Panc1 (cell line): ENCODE measurements around the gene ANGPTL1. TPM values are rescaled to one million over a fixed set of nuclear protein-coding genes. Genes with fewer than 3 reads are reported as not detected.

Experiments used
- ATAC-seq: fragments of 200-7000 bp; cut with Tn5 transposase; 2 replicates; pipeline ENCODE4 v1.9.1; 2020; ENCODE audit warnings: mild to moderate bottlenecking, moderate library complexity
- BruUV-seq: library from RNA; stranded (reverse); fragments of 400-500 nt; replicated peaks from 2 replicates; lab custom pipeline; 2021; lab: Mats Ljungman, UMichigan
- CTCF ChIA-PET: fragments of 300-600 bp; sonication (Branson Sonifier 250); formaldehyde crosslinking; loops from one replicate; lab custom pipeline; 2022; ENCODE audit warnings: antibody characterized with exemption; lab: Charles Lee
- POLR2A ChIA-PET: fragments of 300-600 bp; sonication (Branson Sonifier 250); formaldehyde crosslinking; loops from one replicate; lab custom pipeline; 2022; ENCODE audit warnings: antibody characterized with exemption; lab: Charles Lee
- DNase-seq: peaks from one replicate; pipeline ENCODE4 v3.0.0-alpha.2; 2010; ENCODE audit warnings: low read depth, low spot score
- H3K27ac ChIP-seq: 2 replicates; pipeline ENCODE4 v1.5.1; 2011; ENCODE audit warnings: mild to moderate bottlenecking, low read length, inconsistent platforms
- H3K27me3 ChIP-seq: fragments of 200-500 bp; sonication (Bioruptor generic); 2 replicates; pipeline ENCODE4 v1.6.0; 2014; ENCODE audit warnings: low read length, inconsistent platforms; ENCODE audit not compliant: control insufficient read depth, insufficient read depth
- H3K36me3 ChIP-seq: fragments of 200-500 bp; sonication (Bioruptor generic); 2 replicates; pipeline ENCODE4 v1.5.1; 2014; ENCODE audit warnings: inconsistent platforms, mild to moderate bottlenecking, low read length, moderate library complexity; ENCODE audit not compliant: control insufficient read depth, insufficient read depth
- H3K4me1 ChIP-seq: 2 replicates; pipeline ENCODE4 v1.5.1; 2011; ENCODE audit warnings: inconsistent platforms, mild to moderate bottlenecking, low read length, moderate library complexity; ENCODE audit not compliant: control insufficient read depth, insufficient read depth
- H3K4me3 ChIP-seq, 2 experiments: 2 replicates each; pipeline ENCODE4 v1.5.1; 2011 to 2012; ENCODE audit warnings: low read depth in 2 of 2, low read length in 2 of 2, mild to moderate bottlenecking in 2 of 2, inconsistent platforms in 1 of 2, moderate library complexity in 1 of 2
- H3K9me3 ChIP-seq: fragments of 200-500 bp; sonication (Bioruptor generic); 2 replicates; pipeline ENCODE4 v1.5.1; 2014; ENCODE audit warnings: low read depth, mild to moderate bottlenecking, inconsistent platforms, low read length, moderate library complexity; ENCODE audit not compliant: control insufficient read depth, insufficient read depth
- POLR2AphosphoS5 ChIP-seq: IDR thresholded peaks from 2 replicates; pipeline ENCODE4 v1.6.1; 2012; ENCODE audit warnings: mild to moderate bottlenecking, low read depth, low read length, moderate library complexity
- SIN3A ChIP-seq: IDR thresholded peaks from 2 replicates; pipeline ENCODE4 v1.6.1; 2012; ENCODE audit warnings: low read depth, mild to moderate bottlenecking, low read length, moderate library complexity, borderline replicate concordance; ENCODE audit not compliant: insufficient read depth
- TCF7L2 ChIP-seq: IDR thresholded peaks from 2 replicates; pipeline ENCODE4 v1.6.1; 2011; ENCODE audit warnings: mild to moderate bottlenecking, low read depth, low read length, inconsistent platforms
- in situ Hi-C: cut with HindIII; loops from 2 replicates; pipeline ENCODE4 v1.10.0; 2016; ENCODE audit warnings: low sequenced_read_pairs, low pct_unique_long_range_greater_than_20kb
- intact Hi-C: fragments of 100-400 bp; cut with micrococcal nuclease; formaldehyde crosslinking; loops from one replicate; pipeline ENCODE4 v1.10.0; 2022; ENCODE audit not compliant: unreplicated experiment
- total RNA-seq: library from RNA; stranded (reverse); gene quantifications from one replicate; pipeline ENCODE4 v1.2.1, GENCODE V29; 2021; ENCODE audit not compliant: unreplicated experiment
- TF ChIP-seq, protein P1 (sequence below), 2 experiments: IDR thresholded peaks; 2 replicates each; pipeline ENCODE4 v1.6.1; 2011 to 2012; ENCODE audit warnings: low read depth in 2 of 2, control low read depth in 1 of 2, low read length in 1 of 2, mild to moderate bottlenecking in 1 of 2, moderate library complexity in 1 of 2; ENCODE audit not compliant: insufficient read depth in 1 of 2
- TF ChIP-seq, protein P2 (sequence below): fragments of 450-650 bp; IDR thresholded peaks from 2 replicates; pipeline ENCODE4 v1.5.1; 2017; ENCODE audit warnings: mild to moderate bottlenecking

The ANGPTL1 gene
- total RNA-seq, 1 experiment from 2014 or later, result not detected

GRCh38 chr1:178846306-178846705 is 24.6 kb downstream of the ANGPTL1 start:
- H3K27me3 ChIP-seq, result no peaks in the 10 kb centered on the region
- H3K27ac ChIP-seq, result no peak overlapping the region
- BruUV-seq, result no TSS peak
- ChIA-PET CTCF (interaction anchor here (0.5 kb wide), 1 partner anchor 154 kb away, joined by 6 read pairs; no protein-coding TSS in a partner anchor), POLR2A (interaction anchor here (0.6 kb wide), 1 partner anchor 10 kb away, joined by 9 read pairs; no protein-coding TSS in a partner anchor)
- no peaks in the 10 kb centered on the region for H3K4me1 ChIP-seq
- in situ Hi-C loops, result no loop called here
- ATAC-seq, result no peak
- no peaks in the 10 kb centered on the region for H3K9me3 ChIP-seq
- no peak for DNase-seq
- TF ChIP-seq, protein P1, sequence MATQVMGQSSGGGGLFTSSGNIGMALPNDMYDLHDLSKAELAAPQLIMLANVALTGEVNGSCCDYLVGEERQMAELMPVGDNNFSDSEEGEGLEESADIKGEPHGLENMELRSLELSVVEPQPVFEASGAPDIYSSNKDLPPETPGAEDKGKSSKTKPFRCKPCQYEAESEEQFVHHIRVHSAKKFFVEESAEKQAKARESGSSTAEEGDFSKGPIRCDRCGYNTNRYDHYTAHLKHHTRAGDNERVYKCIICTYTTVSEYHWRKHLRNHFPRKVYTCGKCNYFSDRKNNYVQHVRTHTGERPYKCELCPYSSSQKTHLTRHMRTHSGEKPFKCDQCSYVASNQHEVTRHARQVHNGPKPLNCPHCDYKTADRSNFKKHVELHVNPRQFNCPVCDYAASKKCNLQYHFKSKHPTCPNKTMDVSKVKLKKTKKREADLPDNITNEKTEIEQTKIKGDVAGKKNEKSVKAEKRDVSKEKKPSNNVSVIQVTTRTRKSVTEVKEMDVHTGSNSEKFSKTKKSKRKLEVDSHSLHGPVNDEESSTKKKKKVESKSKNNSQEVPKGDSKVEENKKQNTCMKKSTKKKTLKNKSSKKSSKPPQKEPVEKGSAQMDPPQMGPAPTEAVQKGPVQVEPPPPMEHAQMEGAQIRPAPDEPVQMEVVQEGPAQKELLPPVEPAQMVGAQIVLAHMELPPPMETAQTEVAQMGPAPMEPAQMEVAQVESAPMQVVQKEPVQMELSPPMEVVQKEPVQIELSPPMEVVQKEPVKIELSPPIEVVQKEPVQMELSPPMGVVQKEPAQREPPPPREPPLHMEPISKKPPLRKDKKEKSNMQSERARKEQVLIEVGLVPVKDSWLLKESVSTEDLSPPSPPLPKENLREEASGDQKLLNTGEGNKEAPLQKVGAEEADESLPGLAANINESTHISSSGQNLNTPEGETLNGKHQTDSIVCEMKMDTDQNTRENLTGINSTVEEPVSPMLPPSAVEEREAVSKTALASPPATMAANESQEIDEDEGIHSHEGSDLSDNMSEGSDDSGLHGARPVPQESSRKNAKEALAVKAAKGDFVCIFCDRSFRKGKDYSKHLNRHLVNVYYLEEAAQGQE (IDR thresholded peaks at IDR 0.05; ENCODE audit: insufficient read depth in 1 of 2, low read depth in 2 of 2, low read length in 1 of 2), result no peak
- no peak for TF ChIP-seq TCF7L2
- TF ChIP-seq, protein P2, sequence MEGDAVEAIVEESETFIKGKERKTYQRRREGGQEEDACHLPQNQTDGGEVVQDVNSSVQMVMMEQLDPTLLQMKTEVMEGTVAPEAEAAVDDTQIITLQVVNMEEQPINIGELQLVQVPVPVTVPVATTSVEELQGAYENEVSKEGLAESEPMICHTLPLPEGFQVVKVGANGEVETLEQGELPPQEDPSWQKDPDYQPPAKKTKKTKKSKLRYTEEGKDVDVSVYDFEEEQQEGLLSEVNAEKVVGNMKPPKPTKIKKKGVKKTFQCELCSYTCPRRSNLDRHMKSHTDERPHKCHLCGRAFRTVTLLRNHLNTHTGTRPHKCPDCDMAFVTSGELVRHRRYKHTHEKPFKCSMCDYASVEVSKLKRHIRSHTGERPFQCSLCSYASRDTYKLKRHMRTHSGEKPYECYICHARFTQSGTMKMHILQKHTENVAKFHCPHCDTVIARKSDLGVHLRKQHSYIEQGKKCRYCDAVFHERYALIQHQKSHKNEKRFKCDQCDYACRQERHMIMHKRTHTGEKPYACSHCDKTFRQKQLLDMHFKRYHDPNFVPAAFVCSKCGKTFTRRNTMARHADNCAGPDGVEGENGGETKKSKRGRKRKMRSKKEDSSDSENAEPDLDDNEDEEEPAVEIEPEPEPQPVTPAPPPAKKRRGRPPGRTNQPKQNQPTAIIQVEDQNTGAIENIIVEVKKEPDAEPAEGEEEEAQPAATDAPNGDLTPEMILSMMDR, result no peak
- no peak for TF ChIP-seq SIN3A
- TF ChIP-seq POLR2AphosphoS5, result no peak
- intact Hi-C loops, result no loop called here
- no peak overlapping the region for H3K4me3 ChIP-seq
- no peaks in the 10 kb centered on the region for H3K36me3 ChIP-seq

- TF ChIP-seq TCF7L2 (no peak), SIN3A (no peak), POLR2AphosphoS5 (no peak)
- TF ChIP-seq, protein P1 (IDR thresholded peaks at IDR 0.05; ENCODE audit: insufficient read depth in 1 of 2, low read depth in 2 of 2, low read length in 1 of 2), result no peak
- TF ChIP-seq, protein P2, result no peak
- POLR2A ChIA-PET, result no interaction called here
- H3K4me3 ChIP-seq, result no peak overlapping the region
- CTCF ChIA-PET, result interaction anchor here (0.6 kb wide), 1 partner anchor 24 kb away, joined by 4 read pairs; no protein-coding TSS in a partner anchor
- no TSS peak for BruUV-seq
- ATAC-seq, result no peak
- no peak for DNase-seq
- intact Hi-C loops, result no loop called here
- H3K9me3 ChIP-seq, result no peaks in the 10 kb centered on the region
- H3K36me3 ChIP-seq, result no peaks in the 10 kb centered on the region
- H3K4me1 ChIP-seq, result no peaks in the 10 kb centered on the region
- H3K27me3 ChIP-seq, result no peaks in the 10 kb centered on the region
- in situ Hi-C loops, result no loop called here
- H3K27ac ChIP-seq, result no peak overlapping the region
These were observed 26.4 kb downstream of the ANGPTL1 start for GRCh38 chr1:178844436-178844835.
